C1 segment of cervical spinal cord (tissue), 14 donors: ENCODE results near the gene KLRF2.
"Not testable (repeated sequence)": the region's sequence is repeated elsewhere in the genome, so short reads cannot be mapped to it uniquely, and the experiment has no call there.

Experiments
- DNase-seq, 14 donors: peaks; one replicate each; lab custom pipeline; 2025; lab: John Stamatoyannopoulos, UW

Gene KLRF2

GRCh38 chr12:9881246-9881645, at the start of gene KLRF2:
TSS of gene KLRF2 (plus strand) at chr12:9881489. CDS start at chr12:9881596, 107 bp downstream.
- no peak for DNase-seq

DNA sequence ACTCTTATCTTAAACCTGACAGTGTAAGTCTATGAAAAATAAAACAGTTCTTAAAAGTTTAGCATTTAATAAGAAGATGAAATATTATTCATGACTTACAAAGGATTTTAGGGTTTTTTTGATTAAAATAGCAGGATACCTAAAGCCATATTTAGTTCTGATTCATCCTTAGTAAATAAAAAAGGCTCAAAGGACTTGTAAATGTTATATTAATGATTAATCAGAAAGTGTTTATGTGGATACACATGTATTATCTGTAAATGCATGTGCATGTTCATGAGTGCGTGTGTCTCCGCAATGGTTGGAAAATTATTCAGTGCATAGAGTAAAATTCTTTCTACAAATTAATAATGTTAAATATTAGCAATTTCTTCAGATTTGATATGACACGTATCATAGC, 49.6 kb upstream of the KLRF2 start:
- no peak for DNase-seq

DNA sequence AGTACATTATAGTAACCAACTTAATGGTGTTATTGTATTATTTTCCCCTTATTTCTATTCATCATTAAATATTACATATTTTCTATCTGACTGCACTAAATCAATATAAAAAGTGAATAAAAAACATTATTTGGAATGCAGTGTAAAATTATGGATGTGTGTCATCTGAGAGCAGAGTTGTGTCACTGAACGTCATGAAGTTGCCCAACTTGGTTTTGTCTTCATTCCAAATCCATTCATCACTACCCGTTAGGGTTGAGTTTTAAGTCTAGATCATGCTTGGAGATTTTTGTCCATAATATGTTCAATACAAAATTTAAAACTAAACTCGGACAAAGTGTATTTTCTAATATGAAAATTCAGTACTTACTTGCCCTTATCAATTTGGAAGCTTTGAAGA, 37.9 kb upstream of the KLRF2 start:
- no peak for DNase-seq

- no peak for DNase-seq
Measured at GRCh38 chr12:9848899-9849298, 32.4 kb upstream of the KLRF2 start.

DNA sequence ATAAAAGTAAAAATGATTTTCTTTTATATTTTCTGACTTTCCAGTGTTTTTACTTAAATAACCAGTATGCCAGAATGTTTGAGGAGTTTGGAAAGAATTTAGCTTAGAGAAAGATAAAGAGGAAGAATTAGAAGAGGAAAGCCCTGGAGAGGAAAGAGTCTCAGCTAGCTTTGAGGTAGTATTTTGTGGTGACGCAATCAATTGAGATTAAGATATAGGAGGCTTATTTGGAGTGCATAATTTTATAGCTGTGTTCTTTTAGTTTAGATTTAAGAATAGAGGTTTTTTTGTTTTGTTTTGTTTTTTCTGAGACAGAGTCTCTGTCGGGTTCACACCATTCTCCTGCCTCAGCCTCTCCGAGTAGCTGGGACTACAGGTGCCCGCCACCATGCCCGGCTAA, 30.2 kb upstream of the KLRF2 start:
- no peak for DNase-seq

GRCh38 chr12:9851927-9852326, 29.4 kb upstream of the KLRF2 start:
- DNase-seq, result no peak

DNA sequence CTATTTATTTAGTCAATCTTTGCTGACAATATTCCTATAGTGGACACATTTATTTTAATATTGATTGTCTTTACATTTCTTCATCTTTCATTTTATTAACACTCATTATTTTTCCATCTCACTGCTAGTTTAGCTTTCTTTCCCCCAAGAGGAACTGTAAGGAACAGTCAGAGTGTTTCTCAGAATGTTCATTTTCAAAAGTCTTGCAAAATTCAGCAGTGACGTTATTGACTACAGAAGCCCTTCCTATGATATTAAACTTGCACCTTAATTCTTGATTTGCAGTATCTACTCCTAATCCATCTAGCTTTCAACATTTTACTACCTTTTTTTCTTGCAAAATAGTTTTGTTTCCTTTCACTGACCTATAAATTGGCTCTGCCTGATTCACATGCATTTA, 25.1 kb upstream of the KLRF2 start:
- DNase-seq, result no peak

GRCh38 chr12:9856894-9857293, 24.4 kb upstream of the KLRF2 start:
- DNase-seq, result no peak

- no peak for DNase-seq
Measured at GRCh38 chr12:9858135-9858534, 23.2 kb upstream of the KLRF2 start.

- DNase-seq, result no peak
Measured at GRCh38 chr12:9864913-9865675, 16.2 kb upstream of the KLRF2 start.

DNA sequence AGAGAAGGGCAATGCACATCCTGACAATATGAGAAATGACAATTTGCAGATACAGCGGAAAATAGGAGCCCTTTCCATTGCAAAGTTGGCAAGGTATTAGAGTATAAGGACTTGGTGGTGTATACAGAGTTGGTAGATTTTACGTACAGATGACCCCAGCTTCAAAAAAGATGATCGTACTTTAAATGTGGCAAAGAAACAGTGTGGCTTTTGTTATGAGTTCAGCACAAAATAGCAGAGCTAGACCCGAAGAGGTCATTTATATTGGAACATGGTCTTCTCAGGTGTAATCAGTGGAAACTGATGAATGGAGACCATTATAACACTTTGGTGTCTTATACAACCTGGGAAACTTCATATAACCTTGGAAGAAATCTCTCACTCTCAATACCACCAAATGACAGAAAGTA, 14.4 kb upstream of the KLRF2 start:
- DNase-seq, result no peak

GRCh38 chr12:9867531-9867930, 13.8 kb upstream of the KLRF2 start:
- DNase-seq, result no peak

- DNase-seq, result no peak
Measured at GRCh38 chr12:9868311-9868801, 12.9 kb upstream of the KLRF2 start.

- no peak for DNase-seq
Measured at GRCh38 chr12:9868951-9869306, 12.4 kb upstream of the KLRF2 start.

GRCh38 chr12:9869307-9870161, 11.8 kb upstream of the KLRF2 start, which contains the start of gene CLEC2B:
TSS of gene CLEC2B (minus strand) at chr12:9869354.
- DNase-seq, result peak in 1 of 14 donors; percentile 2

- no peak for DNase-seq
Measured at GRCh38 chr12:9870286-9870866, 10.9 kb upstream of the KLRF2 start.

GRCh38 chr12:9872162-9872561, 9.1 kb upstream of the KLRF2 start:
- no peak for DNase-seq

DNA sequence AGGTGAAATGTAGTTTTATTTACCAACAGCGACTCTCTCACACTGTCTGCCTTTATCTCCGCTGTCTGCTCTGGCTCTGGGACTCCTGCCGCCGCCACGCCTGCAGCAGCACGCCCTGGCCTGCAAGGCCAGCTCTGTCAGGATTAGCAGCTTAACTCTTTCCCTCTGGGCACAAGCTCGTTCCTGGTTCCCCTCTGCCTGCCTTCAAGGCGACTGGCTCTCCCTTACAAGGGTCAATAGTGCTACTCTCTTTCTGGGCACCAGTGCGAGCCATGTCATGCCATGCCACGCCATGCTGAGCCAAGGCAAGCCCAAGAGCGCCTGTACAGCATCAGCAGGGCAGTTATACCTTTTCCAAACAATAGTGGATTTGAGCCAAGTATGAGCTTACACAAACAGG, 8.5 kb upstream of the KLRF2 start:
- no peak for DNase-seq

DNA sequence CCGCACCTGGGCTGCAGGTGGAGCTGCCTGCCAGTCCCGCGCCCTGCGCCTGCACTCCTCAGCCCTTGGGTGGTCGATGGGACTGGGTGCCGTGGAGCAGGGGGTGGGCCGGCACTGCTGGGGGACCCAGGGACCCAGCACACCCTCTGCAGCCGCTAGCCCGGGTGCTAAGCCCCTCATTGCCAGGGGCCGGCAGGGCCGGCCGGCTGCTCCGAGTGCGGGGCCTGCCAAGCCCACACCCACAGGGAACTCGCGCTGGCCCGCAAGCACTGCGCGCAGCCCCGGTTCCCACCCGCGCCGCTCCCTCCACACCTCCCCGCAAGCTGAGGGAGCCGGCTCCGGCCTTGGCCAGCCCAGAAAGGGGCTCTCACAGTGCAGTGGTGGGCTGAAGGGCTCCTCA, 5.2 kb upstream of the KLRF2 start:
- DNase-seq, result not testable (repeated sequence)

GRCh38 chr12:9880532-9881078, 684 bp upstream of the KLRF2 start:
- DNase-seq, result no peak

- no peak for DNase-seq
Measured at GRCh38 chr12:9881988-9882387, 699 bp downstream of the KLRF2 start.

GRCh38 chr12:9883175-9883574, 1.9 kb downstream of the KLRF2 start:
- no peak for DNase-seq
